Esophagus squamous epithelium (tissue), 4 donors: ENCODE results near the gene SGK2.

Source experiments
- POLR2A ChIP-seq, 4 donors: fragments of 450-650 bp; IDR thresholded peaks; one replicate each; pipeline ENCODE4 v1.6.1; 2017; ENCODE audit warnings: antibody characterized with exemption in 4 of 4, mild to moderate bottlenecking in 4 of 4, moderate library complexity in 3 of 4
- TF ChIP-seq, protein P1 (sequence below), 6 experiments: fragments of 450-650 bp in 4 of 6; fragments of 200-600 bp in 2 of 6; sonication (generic) in 2 of 6; IDR thresholded peaks; one replicate each; pipeline ENCODE4 v1.5.1; 2016 to 2019; ENCODE audit warnings: antibody characterized with exemption in 6 of 6, mild to moderate bottlenecking in 4 of 6, moderate library complexity in 4 of 6

DNA sequence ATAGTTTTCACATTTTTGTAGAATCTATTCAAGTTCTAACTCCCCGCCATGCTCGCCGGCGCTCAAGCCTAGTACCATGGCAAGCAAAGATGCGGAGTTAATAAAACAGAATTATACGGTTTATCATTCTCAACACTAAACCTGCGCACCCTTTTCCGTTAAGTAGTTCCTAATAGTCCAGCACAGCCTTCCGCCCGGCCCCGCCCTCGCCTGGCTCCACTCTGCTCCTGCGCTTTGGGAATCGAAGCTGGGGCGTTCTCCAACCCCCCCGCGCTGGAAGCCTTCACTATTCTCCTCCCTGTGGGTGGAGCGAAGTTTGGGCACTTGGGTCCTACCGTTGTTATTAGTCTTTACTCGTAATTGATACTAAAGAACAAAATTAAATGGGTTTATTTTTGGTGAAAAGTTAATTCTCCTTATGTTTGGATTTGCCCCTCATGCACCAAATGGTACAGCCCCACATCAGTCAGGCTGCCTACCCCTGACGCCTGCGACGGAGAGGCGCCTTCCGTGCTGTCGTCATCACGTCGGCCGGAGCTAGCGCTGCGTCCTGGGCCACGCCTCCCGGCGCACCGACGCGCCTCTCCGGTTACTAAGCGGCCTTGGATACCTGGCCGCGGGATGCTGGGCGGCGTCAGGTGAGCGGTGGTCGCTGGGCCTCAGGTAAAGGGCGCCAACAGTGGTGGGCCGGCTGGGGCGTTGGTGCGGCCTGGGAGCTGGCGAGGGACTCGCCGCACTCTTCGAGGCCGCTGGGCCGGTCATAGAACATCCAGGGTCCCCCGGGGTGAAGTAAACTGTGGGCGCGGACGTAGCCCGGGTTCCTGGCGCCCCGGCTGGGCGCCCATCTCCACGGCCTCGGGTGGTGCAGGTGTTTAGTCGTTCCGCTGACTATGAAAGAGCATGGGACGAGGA is 31.8 kb downstream of the SGK2 start, which contains the start of gene IFT52:
- TF ChIP-seq, protein P1, sequence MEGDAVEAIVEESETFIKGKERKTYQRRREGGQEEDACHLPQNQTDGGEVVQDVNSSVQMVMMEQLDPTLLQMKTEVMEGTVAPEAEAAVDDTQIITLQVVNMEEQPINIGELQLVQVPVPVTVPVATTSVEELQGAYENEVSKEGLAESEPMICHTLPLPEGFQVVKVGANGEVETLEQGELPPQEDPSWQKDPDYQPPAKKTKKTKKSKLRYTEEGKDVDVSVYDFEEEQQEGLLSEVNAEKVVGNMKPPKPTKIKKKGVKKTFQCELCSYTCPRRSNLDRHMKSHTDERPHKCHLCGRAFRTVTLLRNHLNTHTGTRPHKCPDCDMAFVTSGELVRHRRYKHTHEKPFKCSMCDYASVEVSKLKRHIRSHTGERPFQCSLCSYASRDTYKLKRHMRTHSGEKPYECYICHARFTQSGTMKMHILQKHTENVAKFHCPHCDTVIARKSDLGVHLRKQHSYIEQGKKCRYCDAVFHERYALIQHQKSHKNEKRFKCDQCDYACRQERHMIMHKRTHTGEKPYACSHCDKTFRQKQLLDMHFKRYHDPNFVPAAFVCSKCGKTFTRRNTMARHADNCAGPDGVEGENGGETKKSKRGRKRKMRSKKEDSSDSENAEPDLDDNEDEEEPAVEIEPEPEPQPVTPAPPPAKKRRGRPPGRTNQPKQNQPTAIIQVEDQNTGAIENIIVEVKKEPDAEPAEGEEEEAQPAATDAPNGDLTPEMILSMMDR (IDR thresholded peaks at IDR 0.05) = peak in 1 of 6 experiments; percentile 7
- peak in 1 of 4 donors; percentile 37 for TF ChIP-seq POLR2A (IDR thresholded peaks at IDR 0.05)
